GM23338 (cell line): ENCODE measurements around the gene NHLRC4. TPM values are rescaled to one million over a fixed set of nuclear protein-coding genes. Genes with fewer than 3 reads are reported as not detected.

ENCODE experiments used
- ATAC-seq: fragments of 200-7000 bp; cut with Tn5 transposase; 3 replicates; pipeline ENCODE4 v1.9.1; 2020
- DNase-seq: peaks from one replicate; pipeline ENCODE4 v3.0.0-alpha.2; 2015; ENCODE audit warnings: low spot score
- H2AFZ ChIP-seq: fragments of 200-600 bp; sonication (generic); 2 replicates; pipeline ENCODE4 v1.8.0; 2016; ENCODE audit warnings: antibody characterized with exemption, mild to moderate bottlenecking, moderate library complexity
- H3F3A ChIP-seq: fragments of 200-600 bp; sonication (generic); replicated peaks from 2 replicates; pipeline ENCODE4 v1.8.0; 2017; ENCODE audit warnings: antibody characterized with exemption, mixed run types, low read depth
- H3K27ac ChIP-seq: fragments of 200-600 bp; sonication (generic); 2 replicates; pipeline ENCODE4 v1.6.1; 2016; ENCODE audit warnings: low read depth
- H3K27me3 ChIP-seq: fragments of 200-600 bp; sonication (generic); 2 replicates; pipeline ENCODE4 v1.8.0; 2016; ENCODE audit warnings: mild to moderate bottlenecking, mixed run types, moderate library complexity; ENCODE audit not compliant: insufficient read depth
- H3K36me3 ChIP-seq: fragments of 200-600 bp; sonication (generic); 2 replicates; pipeline ENCODE4 v1.8.0; 2016; ENCODE audit warnings: mild to moderate bottlenecking; ENCODE audit not compliant: insufficient read depth
- H3K4me1 ChIP-seq: fragments of 200-600 bp; sonication (generic); 2 replicates; pipeline ENCODE4 v1.8.0; 2016; ENCODE audit warnings: mild to moderate bottlenecking, moderate library complexity; ENCODE audit not compliant: insufficient read depth
- H3K4me2 ChIP-seq: fragments of 200-600 bp; sonication (generic); 2 replicates; pipeline ENCODE4 v1.7.1; 2017; ENCODE audit warnings: mixed run types
- H3K4me3 ChIP-seq: fragments of 200-600 bp; sonication (generic); 2 replicates; pipeline ENCODE4 v1.6.1; 2016; ENCODE audit warnings: mixed run types
- H3K79me2 ChIP-seq: fragments of 200-600 bp; sonication (generic); replicated peaks from 2 replicates; pipeline ENCODE4 v1.8.0; 2017; ENCODE audit warnings: mild to moderate bottlenecking; ENCODE audit not compliant: insufficient read depth
- H3K9me2 ChIP-seq: fragments of 200-600 bp; sonication (generic); 2 replicates; pipeline ENCODE4 v1.8.0; 2017; ENCODE audit not compliant: insufficient read depth
- H4K20me1 ChIP-seq: fragments of 200-600 bp; sonication (generic); replicated peaks from 2 replicates; pipeline ENCODE4 v1.8.0; 2017; ENCODE audit warnings: mild to moderate bottlenecking; ENCODE audit not compliant: insufficient read depth
- H3K27ac Mint-ChIP-seq: 2 replicates; pipeline ENCODE4 v1.8.0; 2020; ENCODE audit warnings: inconsistent platforms, mild to moderate bottlenecking, moderate library complexity, mixed read lengths
- H3K27me3 Mint-ChIP-seq: 3 replicates; pipeline ENCODE4 v1.8.0; 2022; ENCODE audit warnings: low read depth, mild to moderate bottlenecking, moderate library complexity, mixed read lengths, inconsistent platforms; ENCODE audit not compliant: insufficient read depth, poor library complexity
- H3K36me3 Mint-ChIP-seq: 3 replicates; pipeline ENCODE4 v1.8.0; 2021; ENCODE audit warnings: low read depth, mild to moderate bottlenecking, inconsistent platforms, moderate library complexity, mixed read lengths
- H3K4me1 Mint-ChIP-seq: 3 replicates; pipeline ENCODE4 v1.8.0; 2020; ENCODE audit warnings: mild to moderate bottlenecking, inconsistent platforms, mixed read lengths
- H3K4me3 Mint-ChIP-seq: 3 replicates; pipeline ENCODE4 v1.8.0; 2021; ENCODE audit warnings: moderate library complexity, mild to moderate bottlenecking, inconsistent platforms, mixed read lengths
- H3K9me3 Mint-ChIP-seq: 3 replicates; pipeline ENCODE4 v1.8.0; 2020; ENCODE audit warnings: moderate library complexity, mild to moderate bottlenecking, inconsistent platforms, mixed read lengths
- CTCF ChIP-seq, 2 experiments: fragments of 200-600 bp in 1 of 2; sonication (generic) in 1 of 2; conservative IDR thresholded peaks; 2 replicates each; pipeline versions ENCODE4 v1.5.1 to v1.6.1; 2016 to 2017; ENCODE audit warnings: antibody characterized with exemption in 2 of 2, low read depth in 2 of 2, mild to moderate bottlenecking in 2 of 2, moderate library complexity in 1 of 2
- EZH2 ChIP-seq: fragments of 200-600 bp; sonication (generic); IDR thresholded peaks from one replicate; pipeline ENCODE4 v1.8.0; 2017; ENCODE audit warnings: antibody characterized with exemption, mild to moderate bottlenecking, low read depth; ENCODE audit not compliant: unreplicated experiment
- EZH2phosphoT487 ChIP-seq: fragments of 200-600 bp; sonication (generic); IDR thresholded peaks from one replicate; pipeline ENCODE4 v1.8.1; 2018; ENCODE audit warnings: antibody characterized with exemption; ENCODE audit not compliant: unreplicated experiment
- NANOG ChIP-seq: IDR thresholded peaks from 2 replicates; pipeline ENCODE4 v1.6.1; 2016; ENCODE audit warnings: antibody characterized with exemption, borderline replicate concordance
- POLR2AphosphoS5 ChIP-seq: IDR thresholded peaks from 2 replicates; pipeline ENCODE4 v1.6.1; 2016; ENCODE audit warnings: antibody characterized with exemption, low read depth
- REST ChIP-seq: IDR thresholded peaks from one replicate; pipeline ENCODE4 v1.6.1; 2018; ENCODE audit warnings: antibody characterized with exemption; ENCODE audit not compliant: unreplicated experiment
- STAT1 ChIP-seq: IDR thresholded peaks from one replicate; pipeline ENCODE4 v1.6.1; 2016; ENCODE audit warnings: antibody characterized with exemption; ENCODE audit not compliant: unreplicated experiment
- ZNF462 ChIP-seq: fragments of 250-450 bp; sonication (Bioruptor Pico); IDR thresholded peaks from 2 replicates; pipeline ENCODE4 v1.5.0; 2020; ENCODE audit warnings: mild to moderate bottlenecking, moderate library complexity
- polyA plus RNA-seq: library from polyadenylated mRNA; unstranded; fragments of >200 nt; fragmentation: Nextera tagmentation; extraction: Ambion mirVana; gene quantifications from 2 replicates; pipeline ENCODE4 v1.2.1, GENCODE V29; 2016
- total RNA-seq: library from RNA; depleted of rRNA; stranded (reverse); fragments of >200 nt; shearing (Covaris generic); gene quantifications from 2 replicates; pipeline ENCODE4 v1.2.3, GENCODE V29; 2014

Gene NHLRC4
- total and polyA plus RNA-seq, 2 experiments from 2014 or later = 0.47 to 0.80 TPM

GRCh38 chr16:555528-556473 lies 11.0 kb upstream of the NHLRC4 start (continued):
- TF ChIP-seq ZNF462 (CRISPR knock-in tag) = no peak

- no peak for ATAC-seq
- DNase-seq = no peak
- H3K79me2 ChIP-seq = no peaks in the 10 kb centered on the region
- H3K4me3 ChIP-seq = no peak overlapping the region
- no peaks in the 10 kb centered on the region; the same call in 1 of the 2 replicates for H3K4me1 ChIP-seq
- no peaks in the 10 kb centered on the region for H3K36me3 ChIP-seq
- 0 out of 2 replicates have a peak, but pooled peaks cover 3% of the 10 kb centered on the region for H3F3A ChIP-seq
- H3K9me2 ChIP-seq = no peaks in the 10 kb centered on the region
- no peak overlapping the region for H2AFZ ChIP-seq
- Mint-ChIP-seq H3K4me3 (no peak overlapping the region), H3K4me1 (no peaks in the 10 kb centered on the region), H3K36me3 (peaks cover 3% of the 10 kb centered on the region; the same call in 1 of the 3 replicates), H3K27me3 (peaks cover 12% of the 10 kb centered on the region), H3K27ac (no peak overlapping the region), H3K9me3 (no peaks in the 10 kb centered on the region)
- no peak overlapping the region for H3K4me2 ChIP-seq
- no peak overlapping the region for H3K27ac ChIP-seq
- H3K27me3 ChIP-seq = peaks cover 32% of the 10 kb centered on the region
- no peaks in the 10 kb centered on the region; the same call in 1 of the 2 replicates for H4K20me1 ChIP-seq
- TF ChIP-seq EZH2phosphoT487 (no peak), POLR2AphosphoS5 (no peak), STAT1 (no peak), REST (no peak), NANOG (no peak), EZH2 (no peak), CTCF (conservative IDR thresholded peaks at IDR 0.05; ENCODE audit: low read depth in 2 of 2) (no peak)
Observed at GRCh38 chr16:556474-557173, 10.2 kb upstream of the NHLRC4 start.
